ENCODE data around the gene PRPF38B. TPM values are rescaled to one million over a fixed set of nuclear protein-coding genes. Genes with fewer than 3 reads are reported as not detected.
"Not testable (repeated sequence)": the region's sequence is repeated elsewhere in the genome, so short reads cannot be mapped to it uniquely, and the experiment has no call there.

Gene PRPF38B
- total RNA-seq, 3 donors from 2014 or later: 68.9 to 76.7 (median 76.6) TPM

GRCh38 chr1:108667422-108667821 lies 24.7 kb upstream of the PRPF38B start:
- not testable (repeated sequence) for H3K27me3 Mint-ChIP-seq (ENCODE audit: low read depth); ATAC-seq; DNase-seq; H3K36me3 Mint-ChIP-seq (ENCODE audit: insufficient read depth); H3K9me3 Mint-ChIP-seq; H3K4me3 Mint-ChIP-seq
- peaks cover 22% of the 10 kb centered on the region for H3K4me1 Mint-ChIP-seq (ENCODE audit: low read depth)

- Mint-ChIP-seq H3K9me3 (no peaks in the 10 kb centered on the region), H3K36me3 (ENCODE audit: insufficient read depth) (no peaks in the 10 kb centered on the region), H3K4me1 (ENCODE audit: low read depth) (peaks cover 12% of the 10 kb centered on the region), H3K27me3 (ENCODE audit: low read depth) (peaks cover 7% of the 10 kb centered on the region), H3K4me3 (no peak overlapping the region)
- no peak for ATAC-seq
- no peak for DNase-seq
Observed at GRCh38 chr1:108668777-108669176, 23.3 kb upstream of the PRPF38B start.

GRCh38 chr1:108669679-108670078 lies 22.4 kb upstream of the PRPF38B start:
- Mint-ChIP-seq H3K36me3 (ENCODE audit: insufficient read depth) (no peaks in the 10 kb centered on the region), H3K27me3 (ENCODE audit: low read depth) (peaks cover 7% of the 10 kb centered on the region), H3K4me1 (ENCODE audit: low read depth) (peaks cover 12% of the 10 kb centered on the region), H3K4me3 (no peak overlapping the region), H3K9me3 (no peaks in the 10 kb centered on the region)
- ATAC-seq: no peak
- DNase-seq: no peak

GRCh38 chr1:108670131-108670773 lies 21.9 kb upstream of the PRPF38B start:
- no peak for ATAC-seq
- no peak for DNase-seq
- H3K36me3 Mint-ChIP-seq (ENCODE audit: insufficient read depth): no peaks in the 10 kb centered on the region
- H3K4me3 Mint-ChIP-seq: no peak overlapping the region
- no peaks in the 10 kb centered on the region for H3K9me3 Mint-ChIP-seq
- peaks cover 7% of the 10 kb centered on the region for H3K27me3 Mint-ChIP-seq (ENCODE audit: low read depth)
- H3K4me1 Mint-ChIP-seq (ENCODE audit: low read depth): peaks cover 12% of the 10 kb centered on the region

- Mint-ChIP-seq H3K36me3 (ENCODE audit: insufficient read depth) (no peaks in the 10 kb centered on the region), H3K27me3 (ENCODE audit: low read depth) (peaks cover 7% of the 10 kb centered on the region), H3K4me3 (no peak overlapping the region), H3K9me3 (no peaks in the 10 kb centered on the region), H3K4me1 (ENCODE audit: low read depth) (peaks cover 12% of the 10 kb centered on the region)
- DNase-seq (no peak), ATAC-seq (no peak)
Observed at GRCh38 chr1:108671143-108671542, 21.0 kb upstream of the PRPF38B start.

- Mint-ChIP-seq H3K4me1 (ENCODE audit: low read depth) (peaks cover 7% of the 10 kb centered on the region), H3K27me3 (ENCODE audit: low read depth) (peaks cover 7% of the 10 kb centered on the region), H3K36me3 (ENCODE audit: insufficient read depth) (no peaks in the 10 kb centered on the region), H3K9me3 (no peaks in the 10 kb centered on the region), H3K4me3 (no peak overlapping the region)
- DNase-seq (no peak), ATAC-seq (no peak)
Observed at GRCh38 chr1:108678706-108679105, 13.4 kb upstream of the PRPF38B start.

GRCh38 chr1:108679586-108680213 lies 12.4 kb upstream of the PRPF38B start:
- H3K27me3 Mint-ChIP-seq (ENCODE audit: low read depth): peaks cover 7% of the 10 kb centered on the region
- no peaks in the 10 kb centered on the region for H3K9me3 Mint-ChIP-seq
- no peak for ATAC-seq
- DNase-seq: no peak
- H3K36me3 Mint-ChIP-seq (ENCODE audit: insufficient read depth): no peaks in the 10 kb centered on the region
- peaks cover 7% of the 10 kb centered on the region for H3K4me1 Mint-ChIP-seq (ENCODE audit: low read depth)
- peak overlapping the region; percentile 26 for H3K4me3 Mint-ChIP-seq

GRCh38 chr1:108681701-108682100 lies 10.4 kb upstream of the PRPF38B start:
- not testable (repeated sequence) for H3K9me3 Mint-ChIP-seq; ATAC-seq; H3K27me3 Mint-ChIP-seq (ENCODE audit: low read depth); H3K4me1 Mint-ChIP-seq (ENCODE audit: low read depth); H3K36me3 Mint-ChIP-seq (ENCODE audit: insufficient read depth); DNase-seq; H3K4me3 Mint-ChIP-seq

- H3K36me3 Mint-ChIP-seq (ENCODE audit: insufficient read depth): no peaks in the 10 kb centered on the region
- H3K9me3 Mint-ChIP-seq: no peaks in the 10 kb centered on the region
- no peak for DNase-seq
- no peak for ATAC-seq
- no peak overlapping the region for H3K4me3 Mint-ChIP-seq
- peaks cover 3% of the 10 kb centered on the region for H3K4me1 Mint-ChIP-seq (ENCODE audit: low read depth)
- H3K27me3 Mint-ChIP-seq (ENCODE audit: low read depth): peaks cover 4% of the 10 kb centered on the region
Observed at GRCh38 chr1:108685529-108685928, 6.6 kb upstream of the PRPF38B start.

- Mint-ChIP-seq H3K4me3 (no peak overlapping the region), H3K36me3 (ENCODE audit: insufficient read depth) (no peaks in the 10 kb centered on the region), H3K9me3 (no peaks in the 10 kb centered on the region), H3K4me1 (ENCODE audit: low read depth) (peaks cover 13% of the 10 kb centered on the region), H3K27me3 (ENCODE audit: low read depth) (peaks cover 2% of the 10 kb centered on the region)
- DNase-seq (no peak), ATAC-seq (no peak)
Observed at GRCh38 chr1:108686614-108687313, 5.3 kb upstream of the PRPF38B start.

GRCh38 chr1:108691128-108691941 lies 775 bp upstream of the PRPF38B start:
- DNase-seq: no peak
- Mint-ChIP-seq H3K4me1 (ENCODE audit: low read depth) (peaks cover 28% of the 10 kb centered on the region), H3K27me3 (ENCODE audit: low read depth) (no peaks in the 10 kb centered on the region), H3K9me3 (no peaks in the 10 kb centered on the region), H3K36me3 (ENCODE audit: insufficient read depth) (peaks cover 13% of the 10 kb centered on the region), H3K4me3 (peak overlapping the region; percentile 98)
- ATAC-seq: peak in 1 of 2 donors; percentile 0

- peak; percentile 57 for DNase-seq
- ATAC-seq: peak; percentile 60
- peaks cover 43% of the 10 kb centered on the region for H3K4me1 Mint-ChIP-seq (ENCODE audit: low read depth)
- peaks cover 21% of the 10 kb centered on the region for H3K36me3 Mint-ChIP-seq (ENCODE audit: insufficient read depth)
- no peaks in the 10 kb centered on the region for H3K27me3 Mint-ChIP-seq (ENCODE audit: low read depth)
- peak overlapping the region; percentile 98 for H3K4me3 Mint-ChIP-seq
- no peaks in the 10 kb centered on the region for H3K9me3 Mint-ChIP-seq
Observed at GRCh38 chr1:108692724-108693655, 880 bp downstream of the PRPF38B start.

- no peak for ATAC-seq
- Mint-ChIP-seq H3K4me1 (ENCODE audit: low read depth) (peaks cover 62% of the 10 kb centered on the region), H3K4me3 (peak overlapping the region; percentile 81), H3K27me3 (ENCODE audit: low read depth) (no peaks in the 10 kb centered on the region), H3K36me3 (ENCODE audit: insufficient read depth) (peaks cover 44% of the 10 kb centered on the region), H3K9me3 (no peaks in the 10 kb centered on the region)
- DNase-seq: no peak
Observed at GRCh38 chr1:108695535-108695934, 3.4 kb downstream of the PRPF38B start.

All from activated T-cell treated with anti-CD3 and anti-CD28 coated beads, Interleukin-2, amount 50 U/mL, for 4 hours (primary cell).